Activated naive CD8-positive, alpha-beta T cell (primary cell): ENCODE results near the gene PDCD1.
A peak's percentile ranks its signal among the peaks of the same experiment; 100 is the strongest.
"Not testable (repeated sequence)": the region's sequence is repeated elsewhere in the genome, so short reads cannot be mapped to it uniquely, and the experiment has no call there.

Source experiments
- H3K27ac Mint-ChIP-seq: one replicate; pipeline ENCODE4 v1.8.0; 2021; ENCODE audit warnings: mixed read lengths
- H3K27me3 Mint-ChIP-seq: one replicate; pipeline ENCODE4 v1.8.0; 2021; ENCODE audit warnings: mixed read lengths
- H3K36me3 Mint-ChIP-seq: one replicate; pipeline ENCODE4 v1.8.0; 2021; ENCODE audit warnings: mixed read lengths
- H3K4me1 Mint-ChIP-seq: one replicate; pipeline ENCODE4 v1.8.0; 2021; ENCODE audit warnings: low read depth, mixed read lengths
- H3K4me3 Mint-ChIP-seq: one replicate; pipeline ENCODE4 v1.8.0; 2021; ENCODE audit warnings: mild to moderate bottlenecking, mixed read lengths
- H3K9me3 Mint-ChIP-seq: one replicate; pipeline ENCODE4 v1.8.0; 2021; ENCODE audit warnings: low read depth, mixed read lengths

The PDCD1 gene

DNA sequence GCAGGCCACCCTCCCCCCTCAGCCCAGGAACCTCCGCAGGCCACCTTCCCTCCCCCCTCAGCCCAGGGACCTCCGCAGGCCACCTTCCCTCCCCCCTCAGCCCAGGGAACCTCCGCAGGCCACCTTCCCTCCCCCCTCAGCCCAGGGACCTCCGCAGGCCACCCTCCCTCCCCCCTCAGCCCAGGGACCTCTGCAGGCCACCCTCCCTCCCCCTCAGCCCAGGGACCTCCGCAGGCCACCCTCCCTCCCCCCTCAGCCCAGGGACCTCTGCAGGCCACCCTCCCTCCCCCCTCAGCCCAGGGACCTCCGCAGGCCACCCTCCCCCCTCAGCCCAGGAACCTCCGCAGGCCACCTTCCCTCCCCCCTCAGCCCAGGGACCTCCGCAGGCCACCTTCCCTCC is 52.5 kb downstream of the PDCD1 start:
- H3K27me3 Mint-ChIP-seq, H3K9me3 Mint-ChIP-seq, H3K4me1 Mint-ChIP-seq, H3K27ac Mint-ChIP-seq, H3K36me3 Mint-ChIP-seq, H3K4me3 Mint-ChIP-seq: not testable (repeated sequence)

DNA sequence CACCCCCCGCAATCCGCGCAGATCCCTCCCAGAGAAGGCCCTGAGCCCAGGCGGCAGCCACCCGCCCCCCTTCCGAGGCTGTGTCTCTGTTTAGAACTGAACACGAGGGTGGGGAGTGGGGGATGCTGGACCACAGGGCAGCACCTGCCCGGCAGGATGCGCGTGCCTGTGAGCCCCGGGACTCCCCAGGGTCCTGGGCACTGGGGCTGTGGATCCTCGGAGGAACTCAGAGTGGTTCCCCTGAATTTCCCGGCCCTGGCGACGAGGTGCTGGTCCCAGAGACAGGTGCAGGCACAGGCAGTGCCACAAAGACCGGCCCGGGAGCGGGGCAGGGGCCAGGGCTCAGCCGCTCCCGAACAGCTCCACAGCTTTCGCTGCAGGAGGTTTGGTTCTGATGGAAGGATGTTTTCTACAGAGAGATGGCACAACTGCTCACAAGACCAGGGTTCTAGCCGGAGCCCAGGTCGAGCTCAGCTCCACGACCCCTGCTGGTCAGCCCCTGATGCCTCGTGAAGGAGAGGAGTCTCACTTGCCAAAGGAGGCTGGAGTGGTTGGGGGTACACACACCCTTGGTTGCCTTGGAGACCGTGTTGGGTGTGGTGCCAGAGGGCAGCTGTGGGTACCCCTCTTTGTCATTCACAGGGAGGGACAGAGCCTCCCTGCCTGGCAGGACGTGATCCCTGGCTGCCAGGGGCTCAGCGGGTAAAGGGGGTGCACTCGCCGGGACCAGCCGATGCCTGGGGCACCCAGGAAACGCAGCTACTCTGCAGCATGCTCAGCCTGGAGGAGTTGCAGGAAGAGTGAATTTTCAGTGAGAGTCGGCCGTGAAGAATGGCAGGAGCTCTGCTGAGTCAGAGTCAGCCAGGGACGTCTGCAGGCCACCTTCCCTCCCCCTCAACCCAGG is 54.1 kb downstream of the PDCD1 start:
- no peaks in the 10 kb centered on the region for H3K36me3 Mint-ChIP-seq
- H3K4me1 Mint-ChIP-seq: peaks cover 7% of the 10 kb centered on the region
- H3K27me3 Mint-ChIP-seq: peaks cover 4% of the 10 kb centered on the region
- H3K27ac Mint-ChIP-seq: no peak overlapping the region
- H3K9me3 Mint-ChIP-seq: no peaks in the 10 kb centered on the region
- H3K4me3 Mint-ChIP-seq: peak overlapping the region; percentile 38

- Mint-ChIP-seq H3K4me3 (peak overlapping the region; percentile 32), H3K9me3 (no peaks in the 10 kb centered on the region), H3K27me3 (peaks cover 2% of the 10 kb centered on the region), H3K4me1 (peaks cover 7% of the 10 kb centered on the region), H3K27ac (no peak overlapping the region), H3K36me3 (no peaks in the 10 kb centered on the region)
These were observed 55.0 kb downstream of the PDCD1 start for GRCh38 chr2:241803387-241804325.

DNA sequence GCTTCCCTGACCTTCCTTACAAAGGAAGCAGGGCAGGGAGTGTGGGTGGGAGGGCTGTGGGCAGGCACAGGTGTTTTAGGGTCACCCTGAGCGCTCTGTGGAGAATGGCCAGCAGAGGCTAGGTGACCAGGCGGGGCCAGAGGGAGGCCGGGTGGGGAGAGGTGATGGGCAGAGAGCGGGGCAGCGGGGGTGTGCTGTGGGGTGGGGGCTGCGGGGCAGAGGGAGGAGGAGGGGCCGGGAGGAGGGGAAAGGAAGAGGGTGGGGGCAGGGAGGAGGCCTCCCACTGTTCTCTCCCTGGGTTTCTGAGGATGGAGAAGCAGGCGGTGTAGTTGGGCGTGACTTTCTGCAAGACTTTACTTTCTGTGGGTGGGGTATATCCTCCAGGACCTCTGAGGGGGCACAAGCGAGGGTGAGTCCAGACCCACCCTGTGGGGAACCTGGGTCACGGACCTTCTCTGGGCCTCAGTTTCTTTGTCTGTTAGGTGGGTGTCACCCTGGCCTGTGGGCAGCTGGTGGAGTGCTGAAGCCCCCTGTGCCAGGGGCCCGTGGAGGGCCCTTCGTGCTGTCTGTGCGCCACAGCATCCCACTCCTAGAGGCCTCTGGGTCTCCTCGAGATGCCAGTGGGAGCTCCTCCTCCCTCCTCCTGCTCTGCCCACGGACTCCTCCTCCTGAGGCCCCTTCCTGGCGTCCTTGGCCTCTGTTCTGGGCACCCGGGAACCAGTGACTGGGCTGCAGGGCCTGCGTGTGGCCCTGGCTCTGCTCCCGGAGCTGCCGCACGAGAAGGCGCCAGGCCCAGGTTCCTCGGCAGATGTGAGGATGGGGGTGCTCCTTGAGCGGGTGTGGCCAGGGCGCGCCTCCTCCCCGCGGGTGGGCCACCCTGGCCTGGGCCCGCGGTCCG is 56.0 kb downstream of the PDCD1 start:
- Mint-ChIP-seq H3K4me3 (no peak overlapping the region), H3K27me3 (no peaks in the 10 kb centered on the region), H3K36me3 (no peaks in the 10 kb centered on the region), H3K9me3 (no peaks in the 10 kb centered on the region), H3K4me1 (peaks cover 7% of the 10 kb centered on the region), H3K27ac (no peak overlapping the region)

- H3K4me1 Mint-ChIP-seq: peaks cover 7% of the 10 kb centered on the region
- H3K9me3 Mint-ChIP-seq: no peaks in the 10 kb centered on the region
- H3K4me3 Mint-ChIP-seq: no peak overlapping the region
- H3K36me3 Mint-ChIP-seq: no peaks in the 10 kb centered on the region
- H3K27me3 Mint-ChIP-seq: no peaks in the 10 kb centered on the region
- H3K27ac Mint-ChIP-seq: no peak overlapping the region
These were observed 56.9 kb downstream of the PDCD1 start for GRCh38 chr2:241801611-241802420.

DNA sequence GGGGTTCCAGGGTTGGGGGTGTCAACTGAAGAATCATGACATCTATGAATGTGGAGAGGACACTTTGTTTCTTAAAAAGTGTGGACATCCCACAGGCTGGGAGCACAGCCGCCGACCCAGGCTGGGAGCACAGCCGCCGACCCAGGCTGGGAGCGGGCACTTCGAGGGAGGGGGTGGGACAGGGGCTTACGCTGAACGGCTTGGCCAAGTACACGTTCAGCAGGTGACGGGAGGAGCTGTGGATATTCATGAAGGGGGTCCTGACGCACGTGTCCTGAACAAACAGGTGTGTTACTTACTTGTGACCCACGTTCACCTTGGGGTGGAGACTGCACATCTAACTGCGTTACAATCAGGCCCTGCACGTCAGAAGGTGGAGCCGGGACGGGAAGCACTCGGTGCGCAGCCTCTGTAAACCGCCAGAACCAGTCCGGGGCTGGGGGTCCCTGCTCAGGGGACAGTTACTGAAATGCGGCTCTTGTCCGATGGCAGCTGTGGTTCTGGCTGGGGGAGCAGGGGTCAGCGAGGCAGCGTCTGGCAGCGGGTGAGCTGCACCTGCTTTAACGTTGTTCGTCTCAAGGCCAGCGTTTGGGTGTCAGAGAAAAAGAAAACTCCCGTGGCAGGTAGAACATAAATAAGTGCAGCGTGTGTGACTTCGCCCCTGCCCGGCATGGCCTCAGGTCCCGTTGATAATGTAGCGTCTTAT is 58.3 kb downstream of the PDCD1 start:
- not testable (repeated sequence) for H3K27ac Mint-ChIP-seq

More for the DNA sequence above, 58.3 kb downstream of the PDCD1 start:
- H3K9me3 Mint-ChIP-seq, H3K4me3 Mint-ChIP-seq, H3K4me1 Mint-ChIP-seq, H3K27me3 Mint-ChIP-seq, H3K36me3 Mint-ChIP-seq: not testable (repeated sequence)
